KMS-11 (cell line): Measurements from ENCODE around the gene GAS6.

ENCODE experiments used
- H2AFZ ChIP-seq: fragments of 200-600 bp; sonication (generic); 2 replicates; pipeline ENCODE4 v1.6.1; 2016; ENCODE audit warnings: antibody characterized with exemption, mixed run types, low read depth
- H3K27ac ChIP-seq: fragments of 200-600 bp; sonication (generic); 2 replicates; pipeline ENCODE4 v1.6.1; 2016; ENCODE audit warnings: mild to moderate bottlenecking, mixed run types
- H3K27me3 ChIP-seq: fragments of 200-600 bp; sonication (generic); 2 replicates; pipeline ENCODE4 v1.6.1; 2017; ENCODE audit warnings: mild to moderate bottlenecking, low read depth, mixed run types, moderate library complexity; ENCODE audit not compliant: insufficient read depth
- H3K36me3 ChIP-seq: fragments of 200-600 bp; sonication (generic); 2 replicates; pipeline ENCODE4 v1.6.1; 2017; ENCODE audit warnings: mild to moderate bottlenecking, mixed run types; ENCODE audit not compliant: insufficient read depth
- H3K4me1 ChIP-seq: fragments of 200-600 bp; sonication (generic); 2 replicates; pipeline ENCODE4 v1.6.1; 2016; ENCODE audit warnings: mild to moderate bottlenecking, low read depth, mixed run types; ENCODE audit not compliant: poor library complexity, severe bottlenecking
- H3K4me2 ChIP-seq: fragments of 200-600 bp; sonication (generic); 2 replicates; pipeline ENCODE4 v1.7.0; 2016; ENCODE audit warnings: mild to moderate bottlenecking, mixed run types
- H3K4me3 ChIP-seq: fragments of 200-600 bp; sonication (generic); IDR thresholded peaks from 2 replicates; pipeline ENCODE4 v1.6.1; 2017; ENCODE audit warnings: low read depth, low read length, mixed read lengths; ENCODE audit not compliant: insufficient read depth
- H3K79me2 ChIP-seq: fragments of 200-600 bp; sonication (generic); 2 replicates; pipeline ENCODE4 v1.6.1; 2016; ENCODE audit warnings: low read depth, mixed run types; ENCODE audit not compliant: insufficient read depth
- H3K9ac ChIP-seq: fragments of 200-600 bp; sonication (generic); 2 replicates; pipeline ENCODE4 v1.6.1; 2016; ENCODE audit warnings: mild to moderate bottlenecking, mixed run types
- H4K20me1 ChIP-seq: fragments of 200-600 bp; sonication (generic); 2 replicates; pipeline ENCODE4 v1.6.1; 2016; ENCODE audit warnings: mild to moderate bottlenecking, mixed run types; ENCODE audit not compliant: insufficient read depth
- CTCF ChIP-seq: fragments of 200-600 bp; sonication (generic); conservative IDR thresholded peaks from 2 replicates; pipeline ENCODE4 v1.6.1; 2017; ENCODE audit warnings: low read depth, mild to moderate bottlenecking, antibody characterized with exemption, low read length, moderate library complexity, mixed read lengths

Gene GAS6

GRCh38 chr13:113775451-113776145 is 88.3 kb downstream of the GAS6 start:
- Histone ChIP-seq H3K27me3 (peaks cover 21% of the 10 kb centered on the region; the same call in 1 of the 2 replicates), H3K27ac (no peak overlapping the region), H3K36me3 (no peaks in the 10 kb centered on the region), H3K9ac (no peak overlapping the region), H4K20me1 (no peaks in the 10 kb centered on the region), H3K4me3 (no peak overlapping the region), H3K4me2 (no peak overlapping the region), H2AFZ (no peak overlapping the region), H3K79me2 (no peaks in the 10 kb centered on the region), H3K4me1 (peaks cover 4% of the 10 kb centered on the region)
- TF ChIP-seq CTCF, result no peak

- Histone ChIP-seq H3K79me2 (no peaks in the 10 kb centered on the region), H3K4me1 (peaks cover 4% of the 10 kb centered on the region), H2AFZ (no peak overlapping the region), H3K27ac (no peak overlapping the region), H3K9ac (no peak overlapping the region), H3K4me2 (no peak overlapping the region), H4K20me1 (no peaks in the 10 kb centered on the region), H3K36me3 (no peaks in the 10 kb centered on the region), H3K4me3 (no peak overlapping the region), H3K27me3 (peaks cover 22% of the 10 kb centered on the region; the same call in 1 of the 2 replicates)
- no peak for TF ChIP-seq CTCF
Measured at GRCh38 chr13:113774177-113775107, 89.4 kb downstream of the GAS6 start.

GRCh38 chr13:113771709-113772331 is 92.1 kb downstream of the GAS6 start:
- Histone ChIP-seq H3K4me1 (peaks cover 4% of the 10 kb centered on the region), H3K27me3 (peaks cover 40% of the 10 kb centered on the region), H4K20me1 (no peaks in the 10 kb centered on the region), H3K27ac (no peak overlapping the region), H3K9ac (no peak overlapping the region), H3K79me2 (no peaks in the 10 kb centered on the region), H2AFZ (no peak overlapping the region), H3K4me3 (no peak overlapping the region), H3K36me3 (no peaks in the 10 kb centered on the region), H3K4me2 (no peak overlapping the region)
- no peak for TF ChIP-seq CTCF

- H3K27me3 ChIP-seq, result peaks cover 49% of the 10 kb centered on the region
- H3K4me1 ChIP-seq, result no peaks in the 10 kb centered on the region
- no peak overlapping the region for H2AFZ ChIP-seq
- TF ChIP-seq CTCF, result no peak
- no peaks in the 10 kb centered on the region for H4K20me1 ChIP-seq
- H3K4me3 ChIP-seq, result no peak overlapping the region
- H3K9ac ChIP-seq, result no peak overlapping the region
- H3K79me2 ChIP-seq, result no peaks in the 10 kb centered on the region
- no peaks in the 10 kb centered on the region for H3K36me3 ChIP-seq
- H3K4me2 ChIP-seq, result no peak overlapping the region
- H3K27ac ChIP-seq, result no peak overlapping the region
Measured at GRCh38 chr13:113770937-113771336, 92.9 kb downstream of the GAS6 start.
